OCI-LY3 (cell line): ENCODE results near the gene SYCP3.

ENCODE experiments used
- H2AFZ ChIP-seq: fragments of 200-600, 300-600 bp; shearing (Covaris generic); 2 replicates; pipeline ENCODE4 v1.6.0; 2014; ENCODE audit warnings: antibody characterized with exemption, low read depth, low read length
- H3K27ac ChIP-seq: fragments of 200-600, 300-600 bp; sonication (generic); 2 replicates; pipeline ENCODE4 v1.5.1; 2014; ENCODE audit warnings: mild to moderate bottlenecking, low read length, moderate library complexity, mixed read lengths
- H3K27me3 ChIP-seq: fragments of 200-600, 300-600 bp; sonication (generic); 2 replicates; pipeline ENCODE4 v1.6.1; 2014; ENCODE audit warnings: low read depth, low read length, mixed read lengths
- H3K36me3 ChIP-seq: fragments of 200-600, 300-600 bp; sonication (generic); replicated peaks from 2 replicates; pipeline ENCODE3; 2014; ENCODE audit warnings: low read depth, low read length, mixed read lengths
- H3K4me1 ChIP-seq: fragments of 300-600, 200-600 bp; sonication (generic); 2 replicates; pipeline ENCODE4 v1.6.1; 2014; ENCODE audit warnings: low read length, mixed read lengths
- H3K4me2 ChIP-seq: fragments of 200-600, 300-600 bp; sonication (generic); 2 replicates; pipeline ENCODE4 v1.6.1; 2014; ENCODE audit warnings: low read length, mixed read lengths
- H3K4me3 ChIP-seq: fragments of 300-600, 200-600 bp; sonication (generic); 2 replicates; pipeline ENCODE4 v1.5.1; 2014; ENCODE audit warnings: antibody characterized with exemption, mild to moderate bottlenecking, low read length, moderate library complexity
- H3K79me2 ChIP-seq: fragments of 300-600, 200-600 bp; shearing (Covaris generic); 2 replicates; pipeline ENCODE4 v1.6.1; 2014; ENCODE audit warnings: mild to moderate bottlenecking, low read length, mixed read lengths
- H3K9ac ChIP-seq: fragments of 300-600, 200-600 bp; shearing (Covaris generic); 2 replicates; pipeline ENCODE4 v1.6.0; 2014; ENCODE audit warnings: mild to moderate bottlenecking, low read length, moderate library complexity
- H3K9me3 ChIP-seq: fragments of 200-600, 300-600 bp; shearing (Covaris generic); 2 replicates; pipeline ENCODE4 v1.6.1; 2014; ENCODE audit warnings: low read length, mixed read lengths; ENCODE audit not compliant: insufficient read depth
- H4K20me1 ChIP-seq: fragments of 200-600, 300-600 bp; sonication (generic); 2 replicates; pipeline ENCODE4 v1.6.1; 2016; ENCODE audit warnings: low read length, mixed read lengths; ENCODE audit not compliant: insufficient read depth
- CTCF ChIP-seq: fragments of 200-600, 300-600 bp; sonication (generic); IDR thresholded peaks from 2 replicates; pipeline ENCODE4 v1.5.1; 2014; ENCODE audit warnings: antibody characterized with exemption, low read length, low read depth
- EZH2phosphoT487 ChIP-seq: fragments of 200-600 bp; shearing (Covaris generic); IDR thresholded peaks from 2 replicates; pipeline ENCODE4 v1.6.1; 2018; ENCODE audit warnings: antibody characterized with exemption, mixed run types, low read depth

SYCP3 gene

GRCh38 chr12:101749657-101750056 lies 10.4 kb upstream of the SYCP3 start:
- H3K36me3 ChIP-seq = peaks cover 11% of the 10 kb centered on the region

DNA sequence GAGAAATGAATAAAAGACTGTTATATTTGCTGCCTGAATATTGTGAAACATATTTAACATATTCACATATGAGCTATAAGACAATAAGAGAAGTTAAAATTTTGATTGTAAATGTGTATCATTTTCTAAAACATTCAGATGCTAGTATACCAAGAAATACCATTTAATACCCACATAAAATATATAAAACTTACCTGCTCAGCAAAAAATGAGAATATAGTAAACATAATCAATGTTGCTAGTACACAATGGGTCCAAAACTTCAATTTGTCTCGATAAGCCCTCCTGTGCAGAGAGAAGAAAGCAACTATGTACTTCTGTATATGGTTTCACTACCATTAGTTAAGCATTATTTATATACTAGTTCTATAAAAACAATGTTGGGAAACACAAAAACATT lies 9.6 kb upstream of the SYCP3 start:
- no peaks in the 10 kb centered on the region for H3K9me3 ChIP-seq
- no peak overlapping the region for H3K4me3 ChIP-seq
- no peak overlapping the region for H3K9ac ChIP-seq
- H3K4me2 ChIP-seq = no peak overlapping the region
- H3K27ac ChIP-seq = no peak overlapping the region
- no peaks in the 10 kb centered on the region for H3K4me1 ChIP-seq
- no peak overlapping the region for H2AFZ ChIP-seq
- H3K79me2 ChIP-seq = no peaks in the 10 kb centered on the region
- H3K36me3 ChIP-seq = peaks cover 11% of the 10 kb centered on the region
- TF ChIP-seq CTCF = no peak
- TF ChIP-seq EZH2phosphoT487 = no peak
- no peaks in the 10 kb centered on the region for H4K20me1 ChIP-seq
- H3K27me3 ChIP-seq = no peaks in the 10 kb centered on the region

More at GRCh38 chr12:101749657-101750056, 10.4 kb upstream of the SYCP3 start:
- Histone ChIP-seq H3K79me2 (no peaks in the 10 kb centered on the region), H2AFZ (no peak overlapping the region), H3K27ac (no peak overlapping the region), H3K9me3 (no peaks in the 10 kb centered on the region), H3K4me3 (no peak overlapping the region), H3K9ac (no peak overlapping the region), H3K4me2 (no peak overlapping the region), H3K27me3 (no peaks in the 10 kb centered on the region), H3K4me1 (no peaks in the 10 kb centered on the region), H4K20me1 (no peaks in the 10 kb centered on the region)
- no peak for TF ChIP-seq CTCF
- no peak for TF ChIP-seq EZH2phosphoT487

- Histone ChIP-seq H3K27ac (no peak overlapping the region), H3K9me3 (no peaks in the 10 kb centered on the region), H4K20me1 (no peaks in the 10 kb centered on the region), H3K79me2 (no peaks in the 10 kb centered on the region), H3K27me3 (no peaks in the 10 kb centered on the region), H3K4me2 (no peak overlapping the region), H3K4me1 (no peaks in the 10 kb centered on the region), H3K9ac (no peak overlapping the region), H3K36me3 (peaks cover 11% of the 10 kb centered on the region), H3K4me3 (no peak overlapping the region), H2AFZ (no peak overlapping the region)
- no peak for TF ChIP-seq CTCF
- no peak for TF ChIP-seq EZH2phosphoT487
Measured at GRCh38 chr12:101747697-101748096, 8.4 kb upstream of the SYCP3 start.

DNA sequence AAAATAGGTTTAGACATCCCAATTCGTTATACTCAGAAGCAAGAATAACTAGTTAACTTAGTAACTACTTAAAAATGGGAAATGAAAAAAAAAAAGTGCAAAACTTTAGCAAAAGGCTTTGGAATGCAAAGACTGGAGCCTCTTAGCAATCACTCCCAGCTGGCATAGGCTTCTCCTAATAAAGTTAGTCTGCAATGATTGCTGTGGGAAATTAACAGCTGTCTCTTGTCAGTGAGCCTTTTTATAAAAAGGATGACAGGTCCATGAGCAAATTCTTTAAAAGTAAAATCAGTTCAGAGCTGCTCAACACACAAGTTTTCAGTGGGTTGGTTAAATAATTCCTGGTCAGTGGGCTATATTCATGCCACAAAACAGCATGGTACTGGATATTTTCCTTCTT lies 7.4 kb upstream of the SYCP3 start:
- Histone ChIP-seq H3K27me3 (no peaks in the 10 kb centered on the region), H3K27ac (no peak overlapping the region), H3K4me3 (no peak overlapping the region), H3K79me2 (no peaks in the 10 kb centered on the region), H2AFZ (no peak overlapping the region), H4K20me1 (no peaks in the 10 kb centered on the region), H3K36me3 (peaks cover 11% of the 10 kb centered on the region), H3K4me1 (no peaks in the 10 kb centered on the region), H3K4me2 (no peak overlapping the region), H3K9me3 (no peaks in the 10 kb centered on the region), H3K9ac (no peak overlapping the region)
- TF ChIP-seq CTCF (no peak), EZH2phosphoT487 (no peak)
